HG02642 (cell line): ENCODE measurements around the gene TMEM221.

Source experiments
- ATAC-seq: cut with Tn5 transposase; IDR thresholded peaks from one replicate; pipeline ENCODE4 v1.9.1; 2021; ENCODE audit warnings: mild to moderate bottlenecking; ENCODE audit not compliant: unreplicated experiment, poor library complexity

Gene TMEM221

GRCh38 chr19:17406887-17407196 is 41.6 kb downstream of the TMEM221 start:
- ATAC-seq: no peak

GRCh38 chr19:17406046-17406886 is 42.2 kb downstream of the TMEM221 start:
- peak; percentile 9 for ATAC-seq

- ATAC-seq: peak; percentile 76
These were observed 43.0 kb downstream of the TMEM221 start, which contains the start of gene BST2 for GRCh38 chr19:17405250-17406045. BST2 (minus strand) TSS chr19:17405630; CDS start chr19:17405575, 55 bp downstream.

- peak; percentile 32 for ATAC-seq
These were observed 43.7 kb downstream of the TMEM221 start for GRCh38 chr19:17404621-17405249.

GRCh38 chr19:17404015-17404414 is 44.5 kb downstream of the TMEM221 start:
- no peak for ATAC-seq

GRCh38 chr19:17402982-17403855 is 45.2 kb downstream of the TMEM221 start:
- ATAC-seq: no peak

GRCh38 chr19:17401628-17402027 is 46.8 kb downstream of the TMEM221 start:
- no peak for ATAC-seq

- no peak for ATAC-seq
These were observed 49.5 kb downstream of the TMEM221 start for GRCh38 chr19:17398902-17399527.

GRCh38 chr19:17394891-17395415 is 53.5 kb downstream of the TMEM221 start:
- no peak for ATAC-seq

- no peak for ATAC-seq
These were observed 54.6 kb downstream of the TMEM221 start, which contains the start of gene CCDC194 for GRCh38 chr19:17393914-17394313. CCDC194 (minus strand) TSS chr19:17394196; CDS start chr19:17394158, 38 bp downstream.

- no peak for ATAC-seq
These were observed 55.5 kb downstream of the TMEM221 start for GRCh38 chr19:17393002-17393401.

- no peak for ATAC-seq
These were observed 56.9 kb downstream of the TMEM221 start for GRCh38 chr19:17391371-17392151.

GRCh38 chr19:17390665-17391370 is 57.6 kb downstream of the TMEM221 start:
- peak; percentile 88 for ATAC-seq

GRCh38 chr19:17389957-17390664 is 58.4 kb downstream of the TMEM221 start:
- no peak for ATAC-seq

GRCh38 chr19:17389288-17389687 is 59.2 kb downstream of the TMEM221 start:
- no peak for ATAC-seq

GRCh38 chr19:17385878-17386611 is 62.4 kb downstream of the TMEM221 start:
- no peak for ATAC-seq
